Mesothelial cell of epicardium (in vitro differentiated cells): ENCODE measurements around the gene ADAM12. TPM values are rescaled to one million over a fixed set of nuclear protein-coding genes. Genes with fewer than 3 reads are reported as not detected.
"Not testable (repeated sequence)": the region's sequence is repeated elsewhere in the genome, so short reads cannot be mapped to it uniquely, and the experiment has no call there.

Experiments
- DNase-seq, 2 experiments: peaks; one replicate each; pipeline ENCODE4 v3.0.0; 2021; ENCODE audit warnings: low spot score in 2 of 2; ENCODE audit not compliant: unreplicated experiment in 2 of 2
- H3K27ac Mint-ChIP-seq: 2 replicates; pipeline ENCODE4 v1.8.0; 2021; ENCODE audit warnings: mixed read lengths
- H3K27me3 Mint-ChIP-seq: 2 replicates; pipeline ENCODE4 v1.8.0; 2021; ENCODE audit warnings: low read depth, mixed read lengths
- H3K36me3 Mint-ChIP-seq: 2 replicates; pipeline ENCODE4 v1.8.0; 2021; ENCODE audit warnings: mixed read lengths
- H3K4me1 Mint-ChIP-seq: 2 replicates; pipeline ENCODE4 v1.8.0; 2021; ENCODE audit warnings: mixed read lengths
- H3K4me3 Mint-ChIP-seq: 2 replicates; pipeline ENCODE4 v1.8.0; 2021; ENCODE audit warnings: mild to moderate bottlenecking, moderate library complexity, mixed read lengths
- H3K9me3 Mint-ChIP-seq: 2 replicates; pipeline ENCODE4 v1.8.0; 2021; ENCODE audit warnings: mixed read lengths
- total RNA-seq: library from RNA; stranded (reverse); gene quantifications from 3 replicates; pipeline ENCODE4 v1.2.1, GENCODE V29; 2021
- TF ChIP-seq, protein P1 (sequence below): fragments of 200-600 bp; sonication (generic); IDR thresholded peaks from one replicate; pipeline ENCODE4 v1.5.0; 2021; ENCODE audit warnings: antibody characterized with exemption; ENCODE audit not compliant: unreplicated experiment

ADAM12 gene
- total RNA-seq, 1 donor from 2014 or later: 13.3 TPM

DNA sequence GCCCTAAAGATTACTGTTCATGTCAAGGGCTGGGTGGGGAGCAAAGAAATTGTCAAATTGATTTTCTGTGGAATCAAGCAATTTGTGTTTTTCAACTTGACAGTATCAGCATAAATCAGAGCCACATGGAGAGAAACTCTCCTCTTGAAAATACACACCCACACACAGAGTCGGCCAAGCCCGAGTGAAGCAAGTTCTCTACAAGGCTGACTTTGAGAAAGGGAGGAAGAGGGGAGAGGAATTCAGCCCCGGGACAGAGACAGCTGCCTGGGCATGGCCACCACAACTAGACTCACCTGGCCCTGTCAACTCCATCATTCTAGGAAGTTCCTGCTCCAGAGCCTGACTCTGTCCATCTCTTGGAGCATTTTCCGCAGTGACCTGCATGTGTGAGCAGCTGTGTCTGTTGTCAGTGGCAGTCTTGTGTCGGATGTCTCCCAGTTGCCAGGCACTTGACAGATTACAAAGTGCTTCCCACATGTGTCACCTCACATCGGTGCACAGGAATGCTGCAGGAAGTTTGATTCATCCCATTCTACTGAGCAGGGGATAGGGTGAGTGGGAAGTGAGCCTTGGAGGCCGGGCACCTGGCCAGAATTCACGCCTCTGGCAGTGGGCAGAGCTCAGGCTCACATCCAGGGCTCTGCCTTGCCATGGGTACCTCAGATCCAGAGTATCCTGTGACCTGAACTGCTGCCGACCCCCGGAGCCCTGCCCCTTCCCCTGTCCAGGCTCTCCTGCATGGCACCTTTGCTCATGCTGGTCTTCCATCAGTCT, 37.9 kb downstream of the ADAM12 start:
- Mint-ChIP-seq H3K36me3 (no peaks in the 10 kb centered on the region), H3K27me3 (peaks cover 26% of the 10 kb centered on the region), H3K4me3 (no peak overlapping the region), H3K27ac (no peak overlapping the region), H3K9me3 (peaks cover 21% of the 10 kb centered on the region), H3K4me1 (peaks cover 11% of the 10 kb centered on the region)
- TF ChIP-seq, protein P1, sequence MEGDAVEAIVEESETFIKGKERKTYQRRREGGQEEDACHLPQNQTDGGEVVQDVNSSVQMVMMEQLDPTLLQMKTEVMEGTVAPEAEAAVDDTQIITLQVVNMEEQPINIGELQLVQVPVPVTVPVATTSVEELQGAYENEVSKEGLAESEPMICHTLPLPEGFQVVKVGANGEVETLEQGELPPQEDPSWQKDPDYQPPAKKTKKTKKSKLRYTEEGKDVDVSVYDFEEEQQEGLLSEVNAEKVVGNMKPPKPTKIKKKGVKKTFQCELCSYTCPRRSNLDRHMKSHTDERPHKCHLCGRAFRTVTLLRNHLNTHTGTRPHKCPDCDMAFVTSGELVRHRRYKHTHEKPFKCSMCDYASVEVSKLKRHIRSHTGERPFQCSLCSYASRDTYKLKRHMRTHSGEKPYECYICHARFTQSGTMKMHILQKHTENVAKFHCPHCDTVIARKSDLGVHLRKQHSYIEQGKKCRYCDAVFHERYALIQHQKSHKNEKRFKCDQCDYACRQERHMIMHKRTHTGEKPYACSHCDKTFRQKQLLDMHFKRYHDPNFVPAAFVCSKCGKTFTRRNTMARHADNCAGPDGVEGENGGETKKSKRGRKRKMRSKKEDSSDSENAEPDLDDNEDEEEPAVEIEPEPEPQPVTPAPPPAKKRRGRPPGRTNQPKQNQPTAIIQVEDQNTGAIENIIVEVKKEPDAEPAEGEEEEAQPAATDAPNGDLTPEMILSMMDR: no peak
- DNase-seq: no peak

DNA sequence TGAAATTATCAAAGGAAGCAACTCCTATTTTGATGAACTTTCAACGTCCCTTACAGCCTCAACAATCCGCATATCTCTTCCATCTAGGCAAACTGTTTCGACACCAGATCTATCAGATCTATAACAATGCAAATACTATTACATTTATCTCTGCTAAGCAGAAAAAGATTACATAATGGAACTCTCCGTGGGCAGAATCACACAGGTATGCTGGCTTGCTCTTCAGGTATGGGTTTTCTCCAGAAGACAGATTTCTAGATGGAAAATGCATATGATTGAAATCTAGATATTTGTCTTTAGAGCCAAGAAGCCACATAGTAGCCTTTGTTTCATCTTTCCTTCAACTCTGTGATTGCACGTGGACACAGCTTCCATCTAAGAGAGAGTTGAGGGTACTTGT, 38.6 kb downstream of the ADAM12 start:
- H3K4me1 Mint-ChIP-seq: peaks cover 11% of the 10 kb centered on the region
- H3K27ac Mint-ChIP-seq: no peak overlapping the region
- TF ChIP-seq, protein P1: no peak
- peaks cover 28% of the 10 kb centered on the region for H3K27me3 Mint-ChIP-seq
- no peaks in the 10 kb centered on the region for H3K36me3 Mint-ChIP-seq
- DNase-seq: no peak
- no peak overlapping the region for H3K4me3 Mint-ChIP-seq
- H3K9me3 Mint-ChIP-seq: peaks cover 16% of the 10 kb centered on the region

DNA sequence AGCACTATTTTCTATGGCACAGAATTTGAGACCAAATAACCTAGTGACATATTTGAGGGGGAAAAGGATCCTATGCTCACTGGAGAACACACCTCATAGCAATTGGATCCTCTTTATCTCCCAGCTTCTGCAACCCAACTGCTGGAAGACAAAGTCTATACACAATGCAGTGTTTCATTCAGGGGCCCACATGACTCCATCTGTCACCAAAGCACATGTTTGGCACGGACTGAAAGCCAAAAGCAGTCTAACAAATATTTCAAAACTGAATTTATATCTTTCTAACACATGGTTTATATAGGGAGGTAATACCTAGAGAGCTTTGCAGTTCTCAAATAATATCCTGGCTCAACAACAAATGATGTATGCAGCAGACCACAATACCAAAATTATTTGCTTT, 39.2 kb downstream of the ADAM12 start:
- H3K4me1 Mint-ChIP-seq: peaks cover 11% of the 10 kb centered on the region
- peaks cover 27% of the 10 kb centered on the region for H3K27me3 Mint-ChIP-seq
- H3K36me3 Mint-ChIP-seq: peaks cover 2% of the 10 kb centered on the region
- DNase-seq: no peak
- no peak overlapping the region for H3K27ac Mint-ChIP-seq
- H3K9me3 Mint-ChIP-seq: peaks cover 20% of the 10 kb centered on the region
- no peak overlapping the region for H3K4me3 Mint-ChIP-seq
- TF ChIP-seq, protein P1: no peak

DNA sequence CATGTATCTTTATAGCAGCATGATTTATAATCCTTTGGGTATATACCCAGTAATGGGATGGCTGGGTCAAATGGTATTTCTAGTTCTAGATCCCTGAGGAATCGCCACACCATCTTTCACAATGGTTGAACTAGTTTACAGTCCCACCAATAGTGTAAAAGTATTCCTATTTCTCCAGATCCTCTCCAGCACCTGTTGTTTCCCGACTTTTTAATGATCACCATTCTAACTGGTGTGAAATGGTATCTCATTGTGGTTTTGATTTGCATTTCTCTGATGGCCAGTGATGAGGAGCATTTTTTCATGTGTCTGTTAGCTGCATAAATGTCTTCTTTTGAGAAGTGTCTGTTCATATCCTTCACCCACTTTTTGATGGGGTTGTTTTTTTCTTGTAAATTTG, 44.8 kb downstream of the ADAM12 start:
- H3K27ac Mint-ChIP-seq, H3K4me3 Mint-ChIP-seq, DNase-seq, H3K36me3 Mint-ChIP-seq, H3K4me1 Mint-ChIP-seq: not testable (repeated sequence)
- Mint-ChIP-seq H3K9me3 (peaks cover 20% of the 10 kb centered on the region), H3K27me3 (peaks cover 38% of the 10 kb centered on the region)

DNA sequence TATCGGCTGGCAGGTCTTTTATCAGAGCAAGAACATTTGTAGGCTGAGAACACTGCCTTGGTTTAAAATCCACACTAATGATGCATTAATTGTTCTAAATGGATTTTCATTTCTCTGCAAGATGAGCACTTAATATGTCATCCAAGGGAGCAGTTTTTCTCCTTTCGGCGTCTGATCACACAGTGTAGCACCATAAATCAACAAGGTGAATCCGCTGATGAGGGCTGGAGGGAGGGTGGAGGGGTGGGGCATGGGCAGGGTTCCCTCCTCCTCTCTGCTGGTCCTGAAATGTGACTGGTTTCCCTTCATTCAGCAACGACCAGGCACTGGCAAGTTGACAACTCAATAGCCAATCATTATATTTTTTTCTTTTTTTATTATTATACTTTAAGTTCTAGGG, 45.6 kb downstream of the ADAM12 start:
- Mint-ChIP-seq H3K4me3 (no peak overlapping the region), H3K4me1 (no peaks in the 10 kb centered on the region), H3K36me3 (peaks cover 2% of the 10 kb centered on the region), H3K27me3 (peaks cover 34% of the 10 kb centered on the region), H3K27ac (no peak overlapping the region), H3K9me3 (peaks cover 20% of the 10 kb centered on the region)
- DNase-seq: no peak
- TF ChIP-seq, protein P1: no peak

DNA sequence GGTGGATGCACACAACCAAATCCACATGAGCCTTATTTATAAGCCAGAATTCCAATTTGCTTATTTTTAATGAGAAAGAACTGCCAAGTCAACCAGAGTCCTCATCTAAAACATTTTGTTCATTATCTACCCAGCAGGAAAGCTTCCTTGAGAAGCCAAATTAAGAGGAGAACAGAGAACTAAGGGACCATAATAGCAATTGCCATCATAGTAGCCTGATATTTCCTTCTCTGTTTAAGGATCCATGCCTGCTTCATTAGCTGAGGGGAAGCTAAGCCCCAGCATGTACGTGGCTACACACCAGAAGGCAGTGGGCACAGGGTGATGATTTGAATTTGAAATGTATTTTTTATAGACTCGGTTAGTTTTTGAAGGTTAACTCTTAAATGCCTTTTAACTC, 46.8 kb downstream of the ADAM12 start:
- peaks cover 2% of the 10 kb centered on the region for H3K36me3 Mint-ChIP-seq
- DNase-seq: no peak
- H3K27ac Mint-ChIP-seq: no peak overlapping the region
- H3K4me3 Mint-ChIP-seq: no peak overlapping the region
- peaks cover 33% of the 10 kb centered on the region for H3K27me3 Mint-ChIP-seq
- H3K4me1 Mint-ChIP-seq: no peaks in the 10 kb centered on the region
- peaks cover 15% of the 10 kb centered on the region for H3K9me3 Mint-ChIP-seq
- TF ChIP-seq, protein P1: no peak
